Stimulated activated CD4-positive, alpha-beta T cell treated with anti-CD3 and anti-CD28 coated beads, Interleukin-4, amount 100 ng/mL, for 24 hours (primary cell): ENCODE results near the gene ABCD4.
"Not testable (repeated sequence)": the region's sequence is repeated elsewhere in the genome, so short reads cannot be mapped to it uniquely, and the experiment has no call there.

Source experiments
- DNase-seq: peaks from one replicate; pipeline ENCODE4 v3.0.0-alpha.2; 2020

Gene ABCD4

GRCh38 chr14:74301594-74302151 lies 1.1 kb downstream of the ABCD4 start:
- DNase-seq, result no peak

GRCh38 chr14:74299061-74299545 lies 3.6 kb downstream of the ABCD4 start:
- DNase-seq, result no peak

GRCh38 chr14:74297986-74298385 lies 4.7 kb downstream of the ABCD4 start:
- DNase-seq, result no peak

- DNase-seq, result no peak
These were observed 6.7 kb downstream of the ABCD4 start for GRCh38 chr14:74296037-74296467.

- DNase-seq, result no peak
These were observed 9.1 kb downstream of the ABCD4 start for GRCh38 chr14:74293606-74294005.

GRCh38 chr14:74292061-74292460 lies 10.7 kb downstream of the ABCD4 start:
- no peak for DNase-seq

GRCh38 chr14:74290415-74290814 lies 12.3 kb downstream of the ABCD4 start:
- no peak for DNase-seq

- DNase-seq, result no peak
These were observed 12.9 kb downstream of the ABCD4 start for GRCh38 chr14:74289801-74290200.

- no peak for DNase-seq
These were observed 16.0 kb downstream of the ABCD4 start for GRCh38 chr14:74286736-74287135.

GRCh38 chr14:74281069-74281468 lies 21.7 kb downstream of the ABCD4 start:
- no peak for DNase-seq

GRCh38 chr14:74278080-74278479 lies 24.7 kb downstream of the ABCD4 start:
- no peak for DNase-seq

GRCh38 chr14:74275241-74275841 lies 27.4 kb downstream of the ABCD4 start:
- DNase-seq, result no peak

GRCh38 chr14:74271365-74271764 lies 31.4 kb downstream of the ABCD4 start:
- no peak for DNase-seq

GRCh38 chr14:74270382-74271177 lies 32.2 kb downstream of the ABCD4 start:
- DNase-seq, result not testable (repeated sequence)

- no peak for DNase-seq
These were observed 35.1 kb downstream of the ABCD4 start for GRCh38 chr14:74267588-74267987.

GRCh38 chr14:74265301-74265965 lies 37.3 kb downstream of the ABCD4 start:
- no peak for DNase-seq

- DNase-seq, result no peak
These were observed 38.8 kb downstream of the ABCD4 start for GRCh38 chr14:74263921-74264320.

GRCh38 chr14:74263181-74263580 lies 39.6 kb downstream of the ABCD4 start:
- DNase-seq, result no peak

- DNase-seq, result no peak
These were observed 40.7 kb downstream of the ABCD4 start for GRCh38 chr14:74262076-74262475.

- no peak for DNase-seq
These were observed 41.4 kb downstream of the ABCD4 start for GRCh38 chr14:74261288-74261687.

- DNase-seq, result no peak
These were observed 42.1 kb downstream of the ABCD4 start for GRCh38 chr14:74260525-74261233.

- DNase-seq, result no peak
These were observed 43.2 kb downstream of the ABCD4 start for GRCh38 chr14:74259513-74259912.

GRCh38 chr14:74258764-74259035 lies 44.0 kb downstream of the ABCD4 start:
- no peak for DNase-seq
